WI38 (cell line): ENCODE results near the gene CXCR6.

Experiments used
- H3K4me3 ChIP-seq: 2 replicates; pipeline ENCODE4 v1.5.1; 2011; ENCODE audit warnings: low read depth, mild to moderate bottlenecking, control low read depth, low read length
- TF ChIP-seq, protein P1 (sequence below): IDR thresholded peaks from 2 replicates; pipeline ENCODE4 v1.5.1; 2012; ENCODE audit warnings: low read depth, mild to moderate bottlenecking, control low read depth, low read length

The CXCR6 gene

DNA sequence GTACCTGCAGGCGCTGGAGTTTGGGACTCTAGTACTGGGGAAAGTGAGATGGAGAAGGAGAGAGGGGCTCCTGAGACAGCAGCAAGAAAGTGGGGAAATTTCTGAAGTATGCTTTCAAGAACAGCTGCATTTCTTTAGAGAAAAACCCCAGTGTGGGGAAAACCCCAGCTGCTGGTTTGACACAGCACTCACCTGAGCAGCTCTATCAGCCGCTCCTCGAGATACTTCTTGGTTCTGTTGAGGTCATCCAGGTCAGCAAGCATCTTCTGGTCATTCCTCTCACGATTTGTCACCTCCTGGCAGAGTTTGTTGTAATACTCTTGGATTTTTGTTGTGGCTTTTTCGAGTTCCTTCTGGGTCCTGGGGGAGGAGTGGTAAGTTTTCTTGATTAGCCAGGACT lies 18.8 kb downstream of the CXCR6 start:
- H3K4me3 ChIP-seq = no peak overlapping the region
- TF ChIP-seq, protein P1, sequence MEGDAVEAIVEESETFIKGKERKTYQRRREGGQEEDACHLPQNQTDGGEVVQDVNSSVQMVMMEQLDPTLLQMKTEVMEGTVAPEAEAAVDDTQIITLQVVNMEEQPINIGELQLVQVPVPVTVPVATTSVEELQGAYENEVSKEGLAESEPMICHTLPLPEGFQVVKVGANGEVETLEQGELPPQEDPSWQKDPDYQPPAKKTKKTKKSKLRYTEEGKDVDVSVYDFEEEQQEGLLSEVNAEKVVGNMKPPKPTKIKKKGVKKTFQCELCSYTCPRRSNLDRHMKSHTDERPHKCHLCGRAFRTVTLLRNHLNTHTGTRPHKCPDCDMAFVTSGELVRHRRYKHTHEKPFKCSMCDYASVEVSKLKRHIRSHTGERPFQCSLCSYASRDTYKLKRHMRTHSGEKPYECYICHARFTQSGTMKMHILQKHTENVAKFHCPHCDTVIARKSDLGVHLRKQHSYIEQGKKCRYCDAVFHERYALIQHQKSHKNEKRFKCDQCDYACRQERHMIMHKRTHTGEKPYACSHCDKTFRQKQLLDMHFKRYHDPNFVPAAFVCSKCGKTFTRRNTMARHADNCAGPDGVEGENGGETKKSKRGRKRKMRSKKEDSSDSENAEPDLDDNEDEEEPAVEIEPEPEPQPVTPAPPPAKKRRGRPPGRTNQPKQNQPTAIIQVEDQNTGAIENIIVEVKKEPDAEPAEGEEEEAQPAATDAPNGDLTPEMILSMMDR = no peak

DNA sequence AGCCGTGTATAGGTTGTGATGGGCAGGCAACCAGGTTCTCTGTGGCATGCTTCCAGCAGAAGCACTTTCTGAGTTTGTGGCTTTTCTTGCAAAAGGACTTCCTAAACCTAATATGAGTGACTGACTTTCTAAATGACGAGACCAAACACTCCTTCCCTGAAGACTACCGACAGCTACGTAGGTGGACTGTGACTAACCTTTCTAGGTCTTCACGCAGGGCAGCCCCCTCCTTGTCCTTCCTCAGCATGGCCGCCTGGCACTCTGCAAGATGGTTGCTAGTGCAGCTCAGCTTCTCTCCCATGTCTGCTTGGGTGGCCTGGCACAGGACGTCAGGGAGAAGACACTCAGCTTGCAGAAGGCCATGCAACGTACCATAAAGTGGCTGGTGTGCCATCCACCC lies 20.9 kb downstream of the CXCR6 start:
- TF ChIP-seq, protein P1 = no peak
- H3K4me3 ChIP-seq = no peak overlapping the region

DNA sequence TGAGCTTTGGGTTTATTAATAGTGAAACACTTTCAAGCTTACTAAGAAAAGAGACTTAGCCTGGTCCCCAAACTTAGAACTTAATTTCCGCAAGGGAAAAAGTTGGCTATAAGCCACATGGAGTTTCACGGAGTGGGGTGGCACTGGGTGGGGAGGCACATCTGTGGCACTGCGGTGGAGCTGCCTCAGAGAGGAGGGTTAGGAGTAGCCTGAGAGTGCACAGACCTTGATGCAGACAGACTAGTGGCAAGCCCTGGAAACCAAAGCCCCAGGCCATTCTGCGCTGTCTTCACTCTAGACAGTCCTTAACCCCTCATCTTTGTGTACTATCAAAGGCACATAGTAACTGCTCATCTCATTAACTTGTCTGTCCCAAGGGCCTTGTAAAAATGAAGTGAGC lies 22.0 kb downstream of the CXCR6 start:
- TF ChIP-seq, protein P1 = no peak
- H3K4me3 ChIP-seq = no peak overlapping the region

DNA sequence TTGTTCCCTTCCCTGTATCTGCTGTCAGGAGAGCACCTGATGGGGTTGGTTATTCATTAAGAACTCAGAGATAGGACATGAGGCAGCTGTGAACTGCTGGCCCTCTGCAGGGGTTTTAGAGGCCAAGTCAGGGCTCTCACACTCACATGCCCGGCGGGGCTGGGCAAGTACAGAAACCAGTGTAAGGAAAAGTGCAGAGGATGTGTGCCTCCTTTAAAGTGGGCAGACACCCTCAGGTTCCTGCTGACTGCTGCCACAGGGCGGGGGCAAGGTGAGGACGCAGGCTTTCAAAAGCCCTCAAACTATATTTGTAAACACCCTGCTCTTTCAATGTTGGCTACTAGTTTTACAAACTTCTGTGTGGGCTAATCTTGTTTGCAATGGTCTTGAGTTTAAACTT lies 22.4 kb downstream of the CXCR6 start:
- TF ChIP-seq, protein P1 = no peak
- no peak overlapping the region for H3K4me3 ChIP-seq

DNA sequence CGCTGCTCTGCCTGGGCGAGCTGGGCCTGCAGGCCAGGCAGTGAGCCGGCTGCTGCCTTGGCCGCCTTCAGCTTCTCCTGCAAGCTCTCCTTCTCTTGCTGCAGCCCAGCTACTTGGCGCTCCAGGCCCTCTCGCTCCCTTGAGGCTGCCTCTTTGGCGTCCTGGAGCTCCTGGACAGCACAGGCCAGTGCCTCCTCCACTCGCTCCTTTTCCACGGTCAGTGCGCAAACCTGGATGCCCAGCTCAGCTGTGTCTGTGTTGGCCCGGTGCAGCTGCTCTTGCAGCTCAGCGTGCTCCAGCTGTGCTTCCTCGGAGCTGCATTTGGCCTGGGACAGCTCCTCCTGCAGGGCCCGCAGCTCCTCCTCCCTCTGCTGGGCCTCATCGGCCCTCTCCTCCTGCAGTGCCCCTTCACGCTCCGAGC lies 23.1 kb downstream of the CXCR6 start:
- no peak overlapping the region for H3K4me3 ChIP-seq
- TF ChIP-seq, protein P1 = no peak

DNA sequence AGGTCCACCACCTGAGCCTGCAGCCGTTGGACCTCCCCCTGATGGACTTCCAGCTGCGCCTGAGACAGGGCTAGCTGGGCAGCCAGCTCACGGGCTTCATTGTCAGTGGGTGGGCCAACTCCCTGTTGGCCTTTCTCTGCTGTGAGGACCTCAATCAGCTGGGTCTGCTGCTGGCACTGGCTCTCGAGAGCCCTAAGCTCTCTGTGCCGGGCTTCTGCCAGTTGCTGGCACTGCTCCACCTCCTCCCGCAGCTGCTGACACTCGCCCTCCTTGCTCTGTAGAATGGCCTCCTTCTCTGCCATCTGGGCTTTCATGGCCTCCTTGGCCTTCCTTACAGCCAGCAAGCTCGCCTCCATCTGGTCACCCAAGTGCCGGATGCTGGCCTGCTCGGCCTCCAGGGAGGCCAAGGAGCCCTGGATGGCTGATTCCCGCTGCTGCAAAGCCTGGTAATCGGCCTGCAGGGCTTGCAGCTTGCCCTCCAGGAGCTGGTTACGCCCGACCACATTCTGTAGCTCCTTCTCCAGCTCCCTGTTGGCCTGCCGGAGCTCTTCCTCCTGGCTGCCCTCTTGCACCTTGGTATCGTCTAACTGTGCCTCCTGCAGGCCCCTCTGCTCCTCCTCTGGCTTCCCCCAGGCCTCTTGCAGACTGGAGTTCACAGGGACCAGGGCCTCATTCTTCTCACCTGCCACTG lies 23.8 kb downstream of the CXCR6 start:
- TF ChIP-seq, protein P1 = no peak
- H3K4me3 ChIP-seq = no peak overlapping the region

DNA sequence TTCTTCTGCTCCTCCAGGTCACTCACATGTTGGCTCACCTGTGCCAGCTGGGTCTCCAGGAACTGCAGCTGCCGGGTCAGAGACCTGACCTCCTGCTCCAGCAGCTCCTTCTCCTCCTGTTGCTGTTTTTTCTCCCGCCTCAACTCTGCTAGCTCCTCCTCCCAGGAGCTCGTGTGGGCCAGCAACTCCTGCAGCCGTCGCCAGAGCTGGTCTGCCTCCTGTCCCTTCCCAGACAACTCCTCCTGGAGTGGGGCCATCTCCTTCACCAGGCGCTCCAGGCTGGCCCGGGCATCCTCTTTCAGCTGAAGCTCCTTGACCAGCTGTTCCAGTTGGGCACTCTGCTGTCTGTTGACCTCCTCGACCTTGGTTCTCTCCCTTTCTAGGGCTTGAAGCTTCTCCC lies 24.5 kb downstream of the CXCR6 start:
- TF ChIP-seq, protein P1 = no peak

More for the DNA sequence above, 24.5 kb downstream of the CXCR6 start:
- no peak overlapping the region for H3K4me3 ChIP-seq
